ENCODE measurements around the gene CDK9. TPM values are rescaled to one million over a fixed set of nuclear protein-coding genes. Genes with fewer than 3 reads are reported as not detected.

Gene CDK9
- total RNA-seq, 1 experiment from 2014 or later: 68.0 TPM

DNA sequence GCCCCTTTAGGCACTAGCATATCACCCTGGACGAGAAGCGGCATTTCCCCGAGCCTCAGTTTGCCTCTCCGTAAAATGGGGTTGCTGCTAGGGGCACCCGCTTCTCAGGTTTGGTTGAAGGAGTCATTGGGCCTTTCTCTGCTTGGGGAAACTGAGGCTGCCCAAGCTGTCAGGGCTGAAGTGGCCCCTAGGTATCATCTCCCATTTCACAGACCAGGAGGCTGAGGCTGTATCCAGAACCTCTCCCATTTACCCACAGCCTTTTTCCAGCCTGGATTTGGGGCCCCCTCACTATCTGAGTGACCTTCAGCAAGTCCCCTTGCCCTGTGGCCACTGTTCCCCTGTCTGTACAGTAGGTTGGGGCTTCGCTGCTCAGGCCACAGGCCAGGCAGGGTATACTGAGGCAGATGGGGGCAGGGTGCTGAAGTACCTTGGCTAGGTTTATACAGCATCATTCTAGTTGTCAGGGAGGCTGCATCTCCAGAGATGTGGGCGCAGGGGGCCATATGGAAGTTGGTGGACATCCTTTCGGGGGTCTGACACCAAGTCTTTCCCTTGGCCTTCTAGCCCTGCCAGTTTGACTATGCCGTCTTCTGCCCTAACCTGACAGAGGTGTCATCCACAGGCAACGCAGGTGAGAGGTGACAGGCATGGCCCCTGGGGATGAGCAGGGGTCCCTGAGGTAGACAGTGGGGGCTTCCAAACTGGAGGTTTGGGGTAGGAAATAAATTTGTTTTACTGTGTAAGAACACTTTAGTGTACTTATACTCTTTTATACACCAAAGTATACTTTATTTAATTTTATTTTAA, 24.7 kb downstream of the CDK9 start:
- POLR2A ChIA-PET (ENCODE audit: low non-redundant PET): no interaction called here
- CTCF ChIA-PET: no interaction called here
- TF ChIP-seq, protein P1, sequence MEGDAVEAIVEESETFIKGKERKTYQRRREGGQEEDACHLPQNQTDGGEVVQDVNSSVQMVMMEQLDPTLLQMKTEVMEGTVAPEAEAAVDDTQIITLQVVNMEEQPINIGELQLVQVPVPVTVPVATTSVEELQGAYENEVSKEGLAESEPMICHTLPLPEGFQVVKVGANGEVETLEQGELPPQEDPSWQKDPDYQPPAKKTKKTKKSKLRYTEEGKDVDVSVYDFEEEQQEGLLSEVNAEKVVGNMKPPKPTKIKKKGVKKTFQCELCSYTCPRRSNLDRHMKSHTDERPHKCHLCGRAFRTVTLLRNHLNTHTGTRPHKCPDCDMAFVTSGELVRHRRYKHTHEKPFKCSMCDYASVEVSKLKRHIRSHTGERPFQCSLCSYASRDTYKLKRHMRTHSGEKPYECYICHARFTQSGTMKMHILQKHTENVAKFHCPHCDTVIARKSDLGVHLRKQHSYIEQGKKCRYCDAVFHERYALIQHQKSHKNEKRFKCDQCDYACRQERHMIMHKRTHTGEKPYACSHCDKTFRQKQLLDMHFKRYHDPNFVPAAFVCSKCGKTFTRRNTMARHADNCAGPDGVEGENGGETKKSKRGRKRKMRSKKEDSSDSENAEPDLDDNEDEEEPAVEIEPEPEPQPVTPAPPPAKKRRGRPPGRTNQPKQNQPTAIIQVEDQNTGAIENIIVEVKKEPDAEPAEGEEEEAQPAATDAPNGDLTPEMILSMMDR (conservative IDR thresholded peaks at IDR 0.05; ENCODE audit: low read depth, low read length): no peak
- no peak for TF ChIP-seq EZH2 (IDR thresholded peaks at IDR 0.05; ENCODE audit: borderline replicate concordance, low read depth, low read length, poor library complexity, severe bottlenecking)
- Histone ChIP-seq H3K4me3 (ENCODE audit: low read depth, low read length, poor library complexity, severe bottlenecking) (no peak overlapping the region), H3K4me1 (ENCODE audit: insufficient read depth, low read length, poor library complexity, severe bottlenecking) (no peaks in the 10 kb centered on the region), H3K27ac (ENCODE audit: low read depth, low read length, poor library complexity, severe bottlenecking) (no peak overlapping the region), H3K36me3 (ENCODE audit: insufficient read depth, low read length, poor library complexity, severe bottlenecking) (peaks cover 56% of the 10 kb centered on the region), H3K9me3 (ENCODE audit: low read depth, low read length, poor library complexity, severe bottlenecking) (no peaks in the 10 kb centered on the region), H3K27me3 (replicated peaks; ENCODE audit: insufficient read depth, low read depth, low read length, poor library complexity) (no peaks in the 10 kb centered on the region)
- intact Hi-C loops (cut with micrococcal nuclease; ENCODE audit: unreplicated experiment): no loop called here
- DNase-seq (ENCODE audit: low spot score): no peak
- BruUV-seq (replicated peaks): no TSS peak

DNA sequence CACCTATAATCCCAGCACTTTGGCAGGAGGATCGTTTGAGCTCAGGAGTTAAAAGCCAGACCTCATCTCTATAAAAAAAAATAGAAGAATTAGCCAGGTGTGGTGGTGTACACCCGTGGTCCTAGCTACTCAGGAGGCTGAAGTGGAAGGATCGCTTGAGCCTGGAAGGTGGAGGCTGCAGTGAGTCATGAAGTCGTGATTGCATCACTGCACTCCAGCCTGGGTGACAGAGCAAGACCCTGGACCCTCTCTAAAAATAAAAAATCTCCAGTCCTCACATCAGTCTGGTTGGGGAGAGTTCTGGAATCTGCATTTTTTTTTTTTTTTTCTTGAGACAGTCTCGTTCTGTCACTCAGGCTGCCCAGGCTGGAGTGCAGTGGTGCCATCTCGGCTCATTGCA, 26.2 kb downstream of the CDK9 start:
- BruUV-seq (replicated peaks): no TSS peak

DNA sequence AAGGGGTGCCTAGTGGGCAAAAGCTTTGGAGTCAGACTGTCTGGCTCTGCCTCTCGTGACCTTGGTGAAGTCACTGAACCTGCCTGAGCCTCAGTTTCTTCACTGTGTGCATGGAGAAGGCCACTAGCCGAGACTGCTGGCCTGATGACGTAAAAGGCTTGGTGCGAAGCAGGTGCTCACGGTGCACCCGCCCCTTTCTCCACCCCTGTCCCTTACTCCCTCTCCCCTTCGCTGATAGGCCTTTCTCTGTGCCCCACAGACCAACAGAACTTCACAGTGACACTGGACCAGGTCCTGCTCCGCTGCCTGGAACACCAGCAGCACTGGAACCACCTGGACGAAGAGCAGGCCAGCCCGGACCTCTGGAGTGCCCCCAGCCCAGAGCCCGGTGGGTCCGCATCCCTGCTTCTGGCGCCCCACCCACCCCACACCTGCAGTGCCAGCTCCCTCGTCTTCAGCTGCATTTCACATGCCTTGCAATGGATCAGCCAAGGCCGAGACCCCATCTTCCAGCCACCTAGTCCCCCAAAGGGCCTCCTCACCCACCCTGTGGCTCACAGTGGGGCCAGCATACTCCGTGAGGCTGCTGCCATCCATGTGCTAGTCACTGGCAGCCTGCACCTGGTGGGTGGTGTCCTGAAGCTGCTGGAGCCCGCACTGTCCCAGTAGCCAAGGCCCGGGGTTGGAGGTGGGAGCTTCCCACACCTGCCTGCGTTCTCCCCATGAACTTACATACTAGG, 27.3 kb downstream of the CDK9 start:
- TF ChIP-seq, protein P1 (conservative IDR thresholded peaks at IDR 0.05; ENCODE audit: low read depth, low read length): no peak
- TF ChIP-seq EZH2 (IDR thresholded peaks at IDR 0.05; ENCODE audit: borderline replicate concordance, low read depth, low read length, poor library complexity, severe bottlenecking): no peak
- intact Hi-C loops (cut with micrococcal nuclease; ENCODE audit: unreplicated experiment): no loop called here
- CTCF ChIA-PET: no interaction called here
- H3K9me3 ChIP-seq (ENCODE audit: low read depth, low read length, poor library complexity, severe bottlenecking): no peaks in the 10 kb centered on the region
- POLR2A ChIA-PET (ENCODE audit: low non-redundant PET): no interaction called here
- no peaks in the 10 kb centered on the region for H3K4me1 ChIP-seq (ENCODE audit: insufficient read depth, low read length, poor library complexity, severe bottlenecking)
- BruUV-seq (replicated peaks): no TSS peak
- H3K4me3 ChIP-seq (ENCODE audit: low read depth, low read length, poor library complexity, severe bottlenecking): no peak overlapping the region
- no peaks in the 10 kb centered on the region for H3K27me3 ChIP-seq (replicated peaks; ENCODE audit: insufficient read depth, low read depth, low read length, poor library complexity)
- peaks cover 46% of the 10 kb centered on the region for H3K36me3 ChIP-seq (ENCODE audit: insufficient read depth, low read length, poor library complexity, severe bottlenecking)
- H3K27ac ChIP-seq (ENCODE audit: low read depth, low read length, poor library complexity, severe bottlenecking): no peak overlapping the region
- no peak for DNase-seq (ENCODE audit: low spot score)

More for the DNA sequence above, 26.2 kb downstream of the CDK9 start:
- Histone ChIP-seq H3K27me3 (replicated peaks; ENCODE audit: insufficient read depth, low read depth, low read length, poor library complexity) (no peaks in the 10 kb centered on the region), H3K27ac (ENCODE audit: low read depth, low read length, poor library complexity, severe bottlenecking) (no peak overlapping the region), H3K4me3 (ENCODE audit: low read depth, low read length, poor library complexity, severe bottlenecking) (no peak overlapping the region), H3K4me1 (ENCODE audit: insufficient read depth, low read length, poor library complexity, severe bottlenecking) (no peaks in the 10 kb centered on the region), H3K9me3 (ENCODE audit: low read depth, low read length, poor library complexity, severe bottlenecking) (no peaks in the 10 kb centered on the region), H3K36me3 (ENCODE audit: insufficient read depth, low read length, poor library complexity, severe bottlenecking) (peaks cover 49% of the 10 kb centered on the region)
- intact Hi-C loops (cut with micrococcal nuclease; ENCODE audit: unreplicated experiment): no loop called here
- CTCF ChIA-PET: no interaction called here
- POLR2A ChIA-PET (ENCODE audit: low non-redundant PET): interaction anchor here (0.7 kb wide), 1 partner anchor 567 kb away, joined by 3 read pairs; no protein-coding TSS in a partner anchor
- no peak for TF ChIP-seq EZH2 (IDR thresholded peaks at IDR 0.05; ENCODE audit: borderline replicate concordance, low read depth, low read length, poor library complexity, severe bottlenecking)
- TF ChIP-seq, protein P1 (conservative IDR thresholded peaks at IDR 0.05; ENCODE audit: low read depth, low read length): no peak
- no peak for DNase-seq (ENCODE audit: low spot score)
